ENCODE results near the gene SCFD2.
"Not testable (repeated sequence)": the region's sequence is repeated elsewhere in the genome, so short reads cannot be mapped to it uniquely, and the experiment has no call there.

Gene SCFD2

DNA sequence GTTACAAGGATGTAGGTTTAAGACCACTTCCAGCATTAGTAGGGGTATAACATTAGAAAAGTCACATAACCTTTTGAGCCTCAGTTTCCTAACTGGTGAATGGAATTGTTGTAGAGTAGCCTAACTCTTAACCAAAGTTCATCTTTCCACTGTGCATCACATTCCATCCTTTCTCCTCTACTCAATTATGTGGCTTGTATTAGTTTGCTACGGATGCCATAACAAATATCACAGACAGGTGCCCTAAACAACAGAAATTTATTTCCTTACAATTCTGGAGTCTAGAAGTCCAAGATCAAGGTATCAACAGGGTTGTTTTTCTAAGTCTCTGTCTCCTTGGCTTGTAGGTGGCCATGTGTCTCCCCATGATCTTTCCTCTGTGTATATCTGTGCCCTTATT lies 271.8 kb downstream of the SCFD2 start:
- no peak for DNase-seq

DNA sequence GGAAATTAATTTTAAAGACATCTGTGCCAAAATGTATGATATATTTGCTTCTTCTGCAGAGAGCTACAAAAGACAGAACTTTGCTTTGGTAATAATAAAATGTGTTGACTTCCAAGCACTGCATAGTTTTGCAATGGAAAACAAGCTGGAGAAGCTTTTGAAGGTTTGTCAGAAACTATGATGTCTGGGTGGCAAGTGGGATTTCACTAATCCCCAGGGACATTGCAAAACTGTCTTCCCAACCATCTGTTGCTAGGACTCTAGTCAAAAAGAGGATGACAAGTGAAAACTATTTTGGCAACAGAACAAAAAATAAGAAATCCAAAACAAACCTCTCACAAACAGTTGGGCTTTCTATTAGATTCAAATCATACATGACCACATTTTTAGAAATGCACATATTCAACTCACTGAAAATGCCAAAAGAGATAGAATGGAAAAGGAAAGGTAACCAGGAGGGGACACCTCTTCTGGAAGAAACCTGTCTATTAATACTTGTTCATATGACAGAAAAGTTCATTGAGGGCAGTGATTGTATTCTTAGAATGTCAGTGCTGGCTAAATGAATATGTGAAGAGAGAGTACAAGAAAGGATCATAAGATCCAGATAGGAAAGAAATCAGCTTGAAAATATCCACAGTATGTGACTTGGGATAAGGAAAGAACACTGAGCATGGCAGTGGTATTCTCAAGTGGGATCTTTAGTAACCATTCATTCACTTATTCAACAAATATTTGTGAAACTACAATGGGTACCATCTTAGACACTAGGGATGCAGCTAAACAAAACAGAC lies 275.7 kb downstream of the SCFD2 start:
- DNase-seq, result peak; percentile 60

DNA sequence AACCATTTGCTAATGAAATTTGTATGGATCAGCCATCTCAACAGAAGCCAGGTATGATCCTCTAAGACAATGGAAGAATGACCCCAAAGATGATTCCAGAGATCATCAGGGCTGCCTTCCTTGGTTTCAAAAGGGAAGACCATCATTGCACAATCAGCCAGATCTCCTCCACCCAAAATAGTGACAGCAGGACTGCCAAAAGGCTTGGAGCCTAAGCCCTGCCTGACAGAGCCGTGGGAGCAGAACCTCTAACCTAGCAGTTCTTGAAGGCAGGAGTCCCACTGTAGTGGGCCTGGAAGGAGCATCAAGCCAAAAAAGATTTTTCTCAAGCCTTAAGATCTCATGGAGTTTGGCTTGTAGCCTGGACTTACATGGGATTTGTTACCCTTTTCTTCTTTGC lies 277.7 kb downstream of the SCFD2 start:
- DNase-seq, result peak; percentile 62

DNA sequence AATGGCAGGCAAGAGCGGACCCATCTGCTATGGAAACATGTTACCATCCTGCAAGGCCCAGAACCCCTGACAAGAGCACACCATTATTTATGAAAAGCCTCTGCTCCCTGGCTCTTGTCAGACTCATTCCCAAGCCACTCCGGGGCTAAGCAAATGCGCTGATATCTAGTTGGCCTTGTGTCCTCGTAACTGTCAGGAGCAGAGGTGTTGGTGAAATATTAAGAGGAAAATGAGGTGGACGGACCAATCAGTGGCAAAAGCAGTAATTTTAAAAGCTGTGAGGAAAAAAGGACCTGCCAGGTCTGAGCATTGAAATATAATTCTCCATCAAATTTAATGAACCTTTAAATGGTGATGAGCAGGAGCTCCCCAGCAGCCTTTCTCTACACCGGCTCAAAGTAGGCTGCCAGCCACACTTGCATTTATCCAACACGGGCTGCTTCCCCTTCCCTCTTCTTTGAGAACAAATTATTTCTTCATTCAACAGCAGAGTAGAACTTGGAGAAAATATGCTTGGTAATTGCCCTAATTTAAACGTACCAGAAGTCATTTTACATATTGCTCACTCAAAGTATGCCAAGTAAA lies 289.4 kb downstream of the SCFD2 start:
- DNase-seq, result no peak

DNA sequence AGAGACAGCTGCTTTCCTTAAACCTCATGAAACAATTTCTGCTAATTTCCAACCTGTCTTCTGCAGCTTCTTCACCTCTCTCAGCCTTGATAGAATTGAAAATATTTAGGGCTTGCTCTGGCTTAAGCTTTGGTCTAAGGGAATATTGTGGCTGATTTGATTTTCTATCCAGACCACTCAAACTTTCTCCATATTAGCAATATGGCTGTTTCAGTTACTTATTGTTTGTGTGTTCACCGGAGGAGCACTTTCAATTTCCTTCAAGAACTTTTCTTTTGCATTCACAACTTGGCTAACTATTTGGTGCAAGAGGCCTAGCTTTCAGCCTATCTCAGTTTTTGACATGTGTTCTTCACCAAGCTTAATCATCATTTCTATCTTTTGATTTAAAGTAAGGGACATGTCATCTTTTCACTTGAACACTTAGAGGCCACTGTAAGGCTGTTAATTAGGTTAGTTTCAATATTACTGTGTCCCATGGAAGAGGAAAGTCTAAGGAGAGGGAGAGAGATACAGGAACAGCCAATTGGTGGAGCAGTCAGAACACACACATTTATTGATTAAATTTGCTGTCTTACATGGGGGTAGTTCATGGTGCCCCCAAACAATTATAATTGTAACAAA lies 290.6 kb downstream of the SCFD2 start:
- no peak for DNase-seq

DNA sequence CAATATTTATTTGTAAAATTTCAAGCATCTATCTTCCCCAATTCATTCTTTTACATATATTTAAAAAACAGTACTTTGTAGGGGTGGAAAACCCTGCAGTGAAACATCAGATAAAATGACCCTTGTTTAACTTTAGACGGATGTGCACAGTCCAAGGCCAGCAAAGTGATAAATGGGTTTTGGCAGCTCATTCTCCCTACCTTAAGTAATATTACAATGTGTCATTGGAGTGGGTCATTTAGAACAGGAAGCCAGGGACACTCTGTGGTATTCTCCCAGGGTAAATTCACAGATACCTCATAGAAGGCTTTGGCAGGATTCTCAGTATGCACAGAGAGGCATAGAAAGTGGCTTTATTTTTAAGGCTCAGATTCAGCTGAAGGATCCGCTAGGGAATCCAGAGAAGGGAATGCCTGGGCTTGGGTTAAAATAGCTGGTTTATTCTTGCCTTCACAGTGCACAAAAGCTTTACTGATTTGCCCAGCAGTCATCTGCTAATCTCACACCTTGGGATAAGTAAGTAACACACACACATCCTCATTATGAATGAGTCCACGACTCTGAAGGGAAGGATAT lies 297.0 kb downstream of the SCFD2 start:
- no peak for DNase-seq

DNA sequence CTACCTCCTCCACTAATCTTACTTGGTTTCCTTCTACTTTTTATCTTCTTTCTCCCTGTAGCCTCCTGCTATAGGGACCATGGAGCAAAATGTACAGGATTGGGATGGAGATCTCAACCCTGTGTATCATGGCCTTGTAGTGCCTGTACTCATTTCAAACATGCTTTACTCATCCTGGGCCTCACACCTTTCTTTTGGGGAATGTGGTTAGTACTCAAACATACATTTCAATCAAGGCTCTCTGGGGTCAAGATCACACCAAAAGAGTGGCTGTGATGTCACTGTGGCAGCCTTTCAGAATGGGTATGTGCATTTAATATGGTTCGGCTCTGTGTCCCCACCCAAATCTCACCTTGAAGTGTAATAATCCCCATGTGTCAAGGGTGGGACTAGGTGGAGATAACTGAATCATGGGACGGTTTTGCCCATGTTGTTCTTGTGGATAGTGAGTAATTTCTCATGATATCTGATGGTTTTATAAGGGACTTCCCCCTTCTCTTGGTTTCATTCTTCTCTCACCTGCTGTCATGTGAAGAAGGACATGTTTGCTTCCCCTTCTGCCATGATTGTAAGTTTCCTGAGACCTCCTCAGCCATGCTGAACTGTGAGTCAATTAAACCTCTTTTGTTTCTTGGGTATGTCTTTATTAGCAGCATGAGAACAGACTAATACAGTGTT lies 298.6 kb downstream of the SCFD2 start:
- no peak for DNase-seq

DNA sequence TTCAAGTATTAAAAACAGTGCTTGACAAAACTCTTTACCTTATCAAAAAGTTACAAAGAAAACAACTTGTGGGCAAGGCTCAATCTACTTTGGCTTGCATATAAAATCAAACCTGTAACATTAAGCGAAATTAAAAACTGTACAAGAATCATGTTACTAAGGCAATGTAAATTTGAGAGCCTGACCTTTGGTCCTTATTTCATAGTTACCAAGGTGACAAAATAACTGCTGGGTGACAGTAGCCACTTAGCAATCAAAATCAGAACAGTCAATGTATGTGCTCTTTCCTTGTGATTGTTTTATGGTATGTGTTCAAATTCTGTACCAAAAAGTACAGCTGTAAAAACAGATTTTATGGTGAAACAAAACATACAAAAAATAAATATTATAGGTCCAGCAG lies 299.7 kb downstream of the SCFD2 start:
- DNase-seq, result no peak

DNA sequence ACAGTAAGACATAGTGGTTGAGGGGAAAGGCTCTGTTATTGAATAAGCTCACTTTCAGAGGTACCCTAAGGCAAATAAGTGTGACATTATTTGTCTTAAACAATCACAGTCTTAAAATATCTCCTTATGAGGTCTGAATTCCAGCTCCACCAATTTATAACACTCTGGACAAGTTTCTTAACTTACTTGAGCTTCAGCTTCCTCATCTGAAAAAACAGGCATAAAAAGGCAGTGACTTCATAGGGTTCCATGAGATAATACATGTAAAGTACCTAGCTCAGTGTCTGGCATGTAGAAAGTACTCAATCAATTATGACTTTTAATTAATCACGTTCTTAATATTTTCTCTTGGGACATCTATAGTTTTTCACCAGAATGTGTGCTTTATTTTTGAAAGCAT lies 301.3 kb downstream of the SCFD2 start:
- no peak for DNase-seq

DNA sequence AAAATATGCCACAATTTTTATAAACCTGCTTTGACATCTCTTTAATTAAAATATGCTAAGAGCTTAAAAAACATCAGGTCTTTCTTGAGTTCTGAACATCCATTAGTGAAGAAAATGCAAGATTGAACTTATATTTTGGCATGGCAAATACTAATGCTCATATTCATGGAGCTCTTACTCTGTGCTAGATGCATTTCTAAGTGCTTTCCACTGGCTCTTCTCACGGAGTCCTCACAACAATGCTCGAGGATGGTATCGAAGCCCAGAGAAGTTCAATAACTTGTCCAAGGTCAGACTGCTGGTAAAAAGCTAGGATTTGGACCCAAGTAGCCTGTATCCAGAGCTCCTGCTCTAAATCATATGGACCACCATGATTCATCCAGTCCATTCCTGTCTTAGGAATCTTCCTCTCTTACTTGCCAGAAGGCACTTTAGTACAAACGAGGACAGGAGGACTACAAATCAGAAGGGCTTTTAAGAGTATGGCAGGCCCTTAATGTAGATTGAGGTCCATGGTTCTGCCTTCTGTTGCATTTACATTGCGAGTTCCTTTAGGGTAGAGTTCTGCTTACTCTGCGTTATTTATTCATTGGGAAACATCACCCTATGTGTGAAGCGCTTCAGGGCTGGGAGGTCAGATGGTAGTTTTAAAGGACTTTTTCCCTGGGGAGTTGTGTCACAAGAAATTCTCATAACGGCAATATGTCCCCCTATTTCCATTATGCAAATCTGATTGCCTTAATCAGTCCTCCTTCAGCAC lies 304.6 kb downstream of the SCFD2 start:
- no peak for DNase-seq

DNA sequence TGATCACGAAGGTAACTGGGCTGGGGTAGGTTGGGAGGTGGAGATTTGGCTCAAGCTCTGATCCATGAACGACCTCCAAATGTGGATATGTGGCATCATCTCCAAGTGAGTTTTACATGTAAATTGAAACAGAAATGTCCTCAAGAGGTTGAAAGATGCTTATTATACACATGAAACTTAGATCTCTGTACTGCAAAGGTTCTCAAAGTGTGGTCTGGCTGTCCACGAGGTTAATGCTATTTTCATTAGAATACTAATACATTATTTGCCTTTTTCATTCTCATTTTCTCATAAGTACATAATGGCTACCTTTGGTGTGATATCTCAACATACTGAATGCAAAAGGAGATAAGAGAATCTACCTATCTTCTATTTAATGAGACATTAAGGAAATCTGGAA lies 305.6 kb downstream of the SCFD2 start:
- DNase-seq, result no peak

DNA sequence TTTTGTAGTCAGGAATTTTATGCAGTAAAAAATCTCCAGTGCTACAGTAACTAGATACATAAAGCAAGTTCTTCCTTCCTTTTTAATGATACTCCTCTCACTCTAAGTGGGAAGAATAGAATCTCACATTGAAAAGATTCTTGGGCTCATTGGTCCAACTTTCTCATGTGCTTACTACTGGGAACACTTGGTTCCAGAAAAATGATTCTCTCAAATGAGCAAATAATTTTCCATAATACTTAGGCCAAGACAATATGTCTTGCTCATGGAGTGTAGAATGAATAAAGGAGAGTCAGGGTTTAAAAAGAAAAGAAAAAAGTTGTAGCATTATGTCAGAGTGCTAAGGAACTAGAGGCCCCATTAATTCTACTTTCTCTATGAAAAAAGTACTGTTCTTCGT lies 306.0 kb downstream of the SCFD2 start:
- DNase-seq, result no peak

DNA sequence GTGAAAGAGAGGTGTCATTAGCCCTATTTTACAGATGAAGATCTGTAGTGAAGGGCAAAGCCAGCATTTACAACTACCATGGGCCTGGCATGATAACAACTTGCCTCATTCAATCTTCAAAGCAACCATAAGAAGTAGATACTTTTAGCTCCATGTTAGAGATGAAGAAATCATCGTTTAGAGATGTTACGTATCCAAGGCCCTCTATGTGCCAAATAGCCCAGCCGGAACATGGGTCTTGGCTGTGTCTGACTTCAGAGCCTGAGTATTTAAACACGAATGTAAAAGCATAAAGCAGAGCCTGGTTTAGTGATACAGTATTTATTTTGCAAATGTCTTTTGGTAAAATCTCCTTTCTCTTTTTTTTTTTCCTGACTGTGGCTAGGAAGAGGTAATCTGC lies 306.6 kb downstream of the SCFD2 start:
- no peak for DNase-seq

DNA sequence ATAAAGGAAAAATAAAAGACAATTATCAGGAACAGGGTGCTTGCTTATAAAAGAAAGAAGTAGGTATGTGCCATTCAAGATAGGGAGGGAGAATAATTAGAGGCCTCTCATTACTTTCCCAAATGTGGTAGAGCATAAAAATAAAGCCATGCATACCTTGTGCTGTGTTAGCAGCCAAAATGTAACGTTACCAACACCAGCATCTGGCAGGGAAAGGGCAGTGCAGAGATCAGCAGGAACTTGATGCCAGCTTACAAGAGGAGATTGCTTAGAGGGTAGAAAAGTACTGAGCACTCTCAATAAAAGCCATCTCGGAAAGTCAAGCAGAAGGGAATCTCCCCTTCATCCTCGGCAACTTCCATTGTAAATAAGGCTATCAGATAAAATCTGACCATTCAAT lies 308.2 kb downstream of the SCFD2 start:
- DNase-seq, result no peak

DNA sequence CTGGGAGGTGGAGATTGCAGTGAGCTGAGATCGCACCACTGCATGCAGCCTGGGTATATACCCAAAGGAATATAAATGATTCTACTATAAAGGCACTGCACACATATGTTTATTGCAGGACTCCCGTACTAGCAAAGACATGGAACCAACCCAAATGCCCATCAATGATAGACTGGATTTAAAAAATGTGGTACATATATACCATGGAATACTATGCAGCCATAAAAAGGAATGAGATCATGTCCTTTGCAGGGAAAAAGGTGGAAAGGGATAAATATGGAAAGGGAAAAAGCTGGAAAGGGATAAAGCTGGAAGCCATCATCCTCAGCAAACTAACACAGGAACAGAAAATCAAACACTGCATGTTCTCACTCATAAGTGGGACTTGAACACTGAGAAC lies 308.8 kb downstream of the SCFD2 start:
- DNase-seq, result not testable (repeated sequence)

DNA sequence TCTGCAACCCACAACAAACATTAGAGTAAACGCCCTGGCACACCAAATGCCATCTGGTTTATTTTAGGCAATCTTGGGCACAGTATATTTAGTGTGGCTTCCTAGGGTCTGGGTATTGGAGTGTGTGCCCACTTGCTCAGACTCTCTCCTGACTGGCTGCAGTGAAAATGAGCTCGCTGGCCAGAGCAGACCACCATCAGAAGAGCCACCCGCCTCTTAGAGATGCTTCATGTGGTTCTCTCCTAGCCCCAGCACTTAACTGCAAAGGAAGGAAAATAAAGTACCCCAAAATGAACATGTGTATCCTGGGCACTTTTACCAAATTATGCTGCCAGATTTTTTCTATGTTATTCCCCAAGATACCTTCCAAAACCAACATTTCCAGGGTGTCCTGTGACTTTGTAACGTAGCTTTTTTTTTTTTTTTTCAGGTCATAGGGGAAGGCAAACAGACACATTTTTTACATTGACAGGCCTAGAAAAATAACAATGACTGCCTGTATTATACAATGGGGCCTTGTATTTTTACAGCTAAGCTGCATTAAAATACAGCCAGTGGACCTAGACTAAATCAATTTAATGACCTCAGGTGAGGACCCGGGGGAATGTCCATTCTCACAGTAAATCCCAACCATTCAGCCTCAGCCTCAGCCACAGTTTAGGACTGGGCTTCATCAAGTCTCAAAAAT lies 310.0 kb downstream of the SCFD2 start:
- no peak for DNase-seq

DNA sequence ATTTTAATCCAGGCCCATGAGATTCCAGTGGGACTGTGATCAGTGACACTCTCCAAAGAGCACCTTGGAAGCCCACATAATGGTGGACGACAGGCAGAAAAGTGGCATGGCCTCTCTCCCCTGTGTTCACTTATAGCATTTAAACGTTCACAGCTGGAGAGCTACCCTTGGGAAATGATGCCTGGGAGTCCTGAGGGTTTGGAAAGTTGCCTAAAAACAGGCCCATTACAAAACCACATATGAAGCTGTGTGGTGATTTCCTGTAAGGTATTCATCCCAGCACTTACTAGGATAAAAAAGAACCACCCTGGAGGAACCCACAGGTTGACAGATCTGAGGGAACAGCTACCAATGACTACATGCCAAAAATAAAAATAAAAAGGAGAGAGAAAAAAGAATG lies 310.6 kb downstream of the SCFD2 start:
- no peak for DNase-seq

DNA sequence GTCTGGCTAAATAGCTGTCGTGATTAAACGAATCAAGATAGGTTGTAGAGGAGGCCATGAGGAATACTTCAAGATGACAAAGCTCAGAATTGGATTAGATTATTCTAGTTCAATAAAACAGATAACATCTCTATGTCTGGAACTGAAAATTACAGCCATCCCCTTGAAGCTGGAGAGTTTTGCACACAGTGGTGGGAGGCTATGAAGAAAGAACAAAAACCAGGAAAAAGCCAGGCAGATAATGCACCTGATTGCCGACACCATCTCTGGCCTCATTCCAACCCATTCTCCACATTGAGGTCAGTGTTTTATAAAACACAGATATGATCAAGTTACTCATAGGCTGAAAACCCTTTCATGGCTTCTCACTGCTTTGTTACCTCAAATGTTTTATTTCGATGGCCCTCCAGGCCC lies 315.5 kb downstream of the SCFD2 start:
- DNase-seq, result no peak

DNA sequence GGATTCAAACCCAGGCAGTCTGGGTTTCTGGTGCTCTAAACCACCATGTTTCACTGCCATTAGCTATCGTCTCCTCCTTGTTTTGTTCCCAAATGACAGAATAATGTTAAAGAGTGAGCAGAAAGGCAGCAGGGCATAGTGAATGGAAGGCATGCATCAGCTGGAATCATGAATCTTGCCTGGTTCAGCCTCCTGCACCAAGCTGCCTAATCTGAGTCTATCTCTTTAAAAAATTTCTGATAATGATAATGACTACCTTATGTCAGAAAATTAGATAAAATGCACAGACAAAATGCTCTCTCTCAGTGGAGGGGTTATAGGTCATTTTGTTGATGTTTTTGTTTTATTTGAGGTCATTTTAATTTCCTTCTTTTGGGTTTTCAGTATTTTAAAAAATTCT lies 316.3 kb downstream of the SCFD2 start:
- no peak for DNase-seq

DNA sequence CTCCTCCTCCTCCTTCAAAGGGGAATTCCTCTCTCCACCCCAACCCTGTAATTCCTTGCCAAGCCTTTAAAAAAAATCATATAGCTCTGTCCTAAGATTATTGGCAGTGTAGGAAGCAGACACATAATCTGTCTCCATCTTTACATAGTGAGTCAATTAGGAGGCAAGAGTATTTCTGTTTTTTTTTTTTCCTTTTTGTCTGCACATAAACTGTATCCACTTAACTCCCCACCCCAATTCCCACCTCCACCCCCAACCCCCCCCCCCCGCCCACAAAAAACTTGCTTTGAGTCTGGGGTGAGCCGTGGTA lies 321.3 kb downstream of the SCFD2 start:
- DNase-seq, result no peak

DNA sequence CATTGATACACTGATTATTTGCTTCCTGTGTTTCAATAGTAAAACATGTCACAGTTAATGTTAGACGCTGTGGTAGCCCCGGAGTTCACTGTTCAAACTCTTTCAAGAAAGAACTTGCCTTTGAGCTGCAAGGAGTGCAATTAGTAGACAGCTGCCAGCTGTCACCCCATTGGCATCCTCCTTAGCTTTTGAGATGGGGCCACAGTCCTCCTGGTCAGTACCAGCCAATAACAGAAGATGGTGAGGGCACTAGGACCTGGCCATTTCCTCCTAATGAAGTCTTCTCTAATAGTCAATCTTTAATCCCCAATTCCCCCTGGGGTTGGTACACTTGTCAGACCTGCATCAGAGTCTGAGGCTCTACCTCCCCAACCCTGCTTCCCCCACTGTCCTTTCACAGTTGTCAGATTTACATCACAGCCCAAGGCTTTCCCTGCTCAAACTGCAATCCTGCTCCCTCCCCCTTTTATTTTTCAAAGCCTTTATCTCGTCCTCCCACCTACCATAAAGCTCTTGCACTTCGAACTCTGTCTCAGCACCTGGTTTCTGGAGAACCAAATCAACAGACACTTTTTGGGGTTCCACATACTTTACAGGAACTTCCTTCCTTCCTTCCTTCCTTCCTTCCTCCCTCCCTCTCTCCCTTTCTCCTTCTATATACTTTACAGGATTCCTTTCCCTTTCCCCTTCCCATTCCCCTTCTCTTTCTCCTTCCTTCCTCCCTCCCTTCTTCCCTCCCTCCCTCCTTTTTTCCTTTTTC lies 321.8 kb downstream of the SCFD2 start:
- no peak for DNase-seq

DNA sequence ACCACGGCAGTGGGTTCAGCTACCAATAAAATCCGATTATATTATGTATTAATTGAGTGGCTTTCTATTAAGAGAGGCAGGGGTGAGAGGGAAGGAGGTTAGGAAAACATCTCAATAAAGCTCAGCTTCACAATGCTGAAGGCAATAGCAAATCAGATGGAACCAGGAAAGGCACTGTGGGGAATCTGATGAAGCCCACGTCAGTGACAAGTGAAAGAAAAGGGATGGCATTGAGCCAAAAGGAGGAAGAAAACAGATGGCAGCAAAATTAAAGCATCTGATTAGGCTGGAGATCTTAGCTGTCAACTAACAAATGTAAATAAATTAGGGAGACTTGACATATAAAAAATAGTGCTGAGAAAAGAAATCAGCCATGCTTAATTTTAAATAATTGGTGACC lies 322.8 kb downstream of the SCFD2 start:
- no peak for DNase-seq
